Kidney epithelial cell (primary cell): ENCODE results near the gene PTGIS. TPM values are rescaled to one million over a fixed set of nuclear protein-coding genes. Genes with fewer than 3 reads are reported as not detected.
A peak's percentile ranks its signal among the peaks of the same experiment; 100 is the strongest.

ENCODE experiments used
- DNase-seq: peaks from one replicate; pipeline ENCODE4 v3.0.0-alpha.2; 2010; ENCODE audit warnings: low read depth
- H3K27me3 ChIP-seq: 2 replicates; pipeline ENCODE4 v1.6.0; 2011; ENCODE audit warnings: low read length; ENCODE audit not compliant: control insufficient read depth, insufficient read depth
- H3K36me3 ChIP-seq: 2 replicates; pipeline ENCODE4 v1.5.1; 2011; ENCODE audit warnings: low read length; ENCODE audit not compliant: control insufficient read depth, insufficient read depth
- H3K4me3 ChIP-seq: 2 replicates; pipeline ENCODE4 v1.5.1; 2011; ENCODE audit warnings: low read depth, mild to moderate bottlenecking, control low read depth, low read length
- total RNA-seq: library from RNA; depleted of rRNA; stranded (reverse); fragments of >200 nt; gene quantifications from 2 replicates; pipeline ENCODE4 v1.2.3, GENCODE V29; 2015
- TF ChIP-seq, protein P1 (sequence below): IDR thresholded peaks from 2 replicates; pipeline ENCODE4 v1.5.1; 2011; ENCODE audit warnings: mild to moderate bottlenecking, moderate library complexity, low read length, control low read depth, inconsistent platforms; ENCODE audit not compliant: insufficient read depth, poor library complexity, severe bottlenecking

PTGIS gene
- total RNA-seq, 1 donor from 2014 or later: 0.88 TPM

DNA sequence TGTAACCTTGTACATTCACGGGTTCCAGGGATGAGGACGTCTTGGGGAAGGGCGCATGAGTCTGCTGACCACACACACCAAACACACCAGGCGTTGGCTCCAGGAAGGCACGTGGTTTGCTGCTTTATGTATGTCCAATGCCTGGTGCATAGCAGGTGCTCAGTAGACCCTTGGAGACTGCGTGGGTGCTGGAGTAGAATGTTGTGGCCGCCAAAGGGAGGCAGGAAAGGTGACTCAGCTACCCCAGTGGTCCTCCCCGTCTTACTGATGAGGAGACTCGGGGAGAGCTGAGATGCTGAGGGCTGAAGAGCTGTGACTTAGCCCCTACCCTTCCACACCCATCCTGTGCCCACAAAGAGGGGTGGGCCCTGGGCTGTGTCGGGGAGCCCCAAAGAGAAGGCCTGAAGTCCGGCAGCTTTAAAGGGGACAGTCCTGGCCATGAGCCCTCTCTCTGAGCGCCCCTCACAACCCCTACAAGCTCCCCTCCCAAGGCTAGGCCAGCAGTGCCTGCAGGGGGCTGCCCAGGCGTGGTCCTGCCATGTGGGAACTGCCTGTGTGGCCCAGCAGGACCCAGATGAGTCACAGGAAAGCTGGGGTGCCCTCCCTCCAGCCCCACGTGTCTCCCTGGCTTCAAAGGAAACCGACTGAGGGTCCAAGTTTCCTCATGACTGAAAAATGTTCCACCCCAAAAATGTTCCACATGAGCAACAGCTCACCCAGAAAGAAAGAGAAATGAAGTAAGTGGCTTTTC, 28.0 kb upstream of the PTGIS start:
- peak; percentile 78 for DNase-seq
- no peak overlapping the region for H3K4me3 ChIP-seq
- no peaks in the 10 kb centered on the region for H3K36me3 ChIP-seq
- TF ChIP-seq, protein P1, sequence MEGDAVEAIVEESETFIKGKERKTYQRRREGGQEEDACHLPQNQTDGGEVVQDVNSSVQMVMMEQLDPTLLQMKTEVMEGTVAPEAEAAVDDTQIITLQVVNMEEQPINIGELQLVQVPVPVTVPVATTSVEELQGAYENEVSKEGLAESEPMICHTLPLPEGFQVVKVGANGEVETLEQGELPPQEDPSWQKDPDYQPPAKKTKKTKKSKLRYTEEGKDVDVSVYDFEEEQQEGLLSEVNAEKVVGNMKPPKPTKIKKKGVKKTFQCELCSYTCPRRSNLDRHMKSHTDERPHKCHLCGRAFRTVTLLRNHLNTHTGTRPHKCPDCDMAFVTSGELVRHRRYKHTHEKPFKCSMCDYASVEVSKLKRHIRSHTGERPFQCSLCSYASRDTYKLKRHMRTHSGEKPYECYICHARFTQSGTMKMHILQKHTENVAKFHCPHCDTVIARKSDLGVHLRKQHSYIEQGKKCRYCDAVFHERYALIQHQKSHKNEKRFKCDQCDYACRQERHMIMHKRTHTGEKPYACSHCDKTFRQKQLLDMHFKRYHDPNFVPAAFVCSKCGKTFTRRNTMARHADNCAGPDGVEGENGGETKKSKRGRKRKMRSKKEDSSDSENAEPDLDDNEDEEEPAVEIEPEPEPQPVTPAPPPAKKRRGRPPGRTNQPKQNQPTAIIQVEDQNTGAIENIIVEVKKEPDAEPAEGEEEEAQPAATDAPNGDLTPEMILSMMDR: no peak
- no peaks in the 10 kb centered on the region for H3K27me3 ChIP-seq

DNA sequence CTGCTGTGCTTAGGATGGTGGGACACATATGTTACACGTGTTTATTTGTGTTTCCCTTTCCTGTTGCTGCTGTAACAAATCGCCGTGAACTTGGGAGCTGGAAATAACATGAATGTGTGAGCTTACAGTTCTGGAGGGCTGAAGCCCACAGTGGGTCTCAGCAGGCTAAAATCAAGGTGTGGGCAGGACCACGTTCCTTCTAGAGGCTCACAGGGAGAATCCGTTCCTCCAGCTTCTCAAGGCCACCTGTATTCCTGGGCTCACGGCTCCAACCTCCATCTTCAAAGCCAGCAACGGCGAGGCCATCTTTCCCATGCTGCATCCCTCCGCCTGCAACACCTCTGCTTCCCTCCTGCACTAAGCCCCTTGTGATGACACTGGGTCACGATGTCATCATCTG, 27.4 kb upstream of the PTGIS start:
- no peak for DNase-seq
- TF ChIP-seq, protein P1: no peak
- H3K4me3 ChIP-seq: no peak overlapping the region
- no peaks in the 10 kb centered on the region for H3K36me3 ChIP-seq
- H3K27me3 ChIP-seq: no peaks in the 10 kb centered on the region

DNA sequence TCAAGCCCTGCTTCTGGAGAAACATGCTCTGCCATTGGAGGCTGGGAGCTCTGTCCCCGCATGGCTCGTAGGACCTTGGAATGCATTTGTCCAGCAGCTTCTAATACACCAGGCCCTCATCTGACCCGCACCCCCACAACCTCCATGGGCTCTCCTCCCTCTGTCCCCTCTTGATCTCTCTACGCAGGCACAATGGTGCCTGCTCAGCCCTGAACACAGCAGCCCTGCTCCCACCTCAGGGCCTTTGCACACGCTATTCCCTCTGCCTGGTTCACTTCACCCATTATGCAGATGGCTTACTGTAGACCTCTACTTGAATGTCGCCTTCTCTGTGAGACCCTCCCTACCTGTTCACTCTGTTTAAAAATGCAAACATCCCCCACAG, 27.0 kb upstream of the PTGIS start:
- DNase-seq: no peak
- no peaks in the 10 kb centered on the region for H3K27me3 ChIP-seq
- H3K36me3 ChIP-seq: no peaks in the 10 kb centered on the region
- H3K4me3 ChIP-seq: no peak overlapping the region
- TF ChIP-seq, protein P1: no peak

DNA sequence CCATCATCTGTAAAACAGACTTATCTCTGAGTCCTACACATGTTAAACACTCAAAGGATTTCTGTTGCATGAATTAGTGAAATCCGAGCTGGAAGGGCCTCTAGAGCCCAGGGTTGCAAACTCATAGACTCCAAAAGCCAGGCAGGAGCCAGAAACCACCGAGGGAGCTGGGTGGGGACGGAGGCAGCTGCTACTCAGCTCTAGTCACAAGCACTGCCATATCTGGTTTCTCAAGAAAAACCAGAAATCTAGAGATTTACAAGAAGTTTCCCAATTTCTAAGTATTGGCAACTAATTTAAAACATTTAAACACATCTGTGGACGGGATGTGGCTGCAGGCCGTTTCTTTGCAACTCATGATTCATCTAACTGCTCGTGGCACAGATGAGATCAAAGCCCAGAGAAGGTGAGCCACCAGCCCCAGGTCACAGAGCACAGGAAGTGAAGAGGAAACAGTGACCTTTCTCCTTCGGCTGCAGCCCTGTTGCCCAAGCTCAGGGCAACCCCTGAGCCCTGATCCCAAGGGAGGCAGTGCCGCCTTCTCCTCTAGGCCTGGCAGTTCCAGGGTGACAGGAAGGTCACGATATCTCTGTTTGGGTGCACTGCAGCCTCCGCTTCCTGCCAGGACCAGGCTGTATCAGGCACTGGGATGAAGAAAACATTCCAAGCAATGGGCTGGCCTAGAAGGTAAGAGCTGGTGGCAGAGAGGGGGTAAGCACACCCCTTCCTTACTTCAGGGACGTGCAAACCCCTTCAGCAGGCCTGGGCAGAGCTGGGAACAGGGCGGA, 26.4 kb upstream of the PTGIS start:
- no peaks in the 10 kb centered on the region for H3K36me3 ChIP-seq
- H3K4me3 ChIP-seq: no peak overlapping the region
- TF ChIP-seq, protein P1: no peak
- DNase-seq: no peak
- H3K27me3 ChIP-seq: no peaks in the 10 kb centered on the region

DNA sequence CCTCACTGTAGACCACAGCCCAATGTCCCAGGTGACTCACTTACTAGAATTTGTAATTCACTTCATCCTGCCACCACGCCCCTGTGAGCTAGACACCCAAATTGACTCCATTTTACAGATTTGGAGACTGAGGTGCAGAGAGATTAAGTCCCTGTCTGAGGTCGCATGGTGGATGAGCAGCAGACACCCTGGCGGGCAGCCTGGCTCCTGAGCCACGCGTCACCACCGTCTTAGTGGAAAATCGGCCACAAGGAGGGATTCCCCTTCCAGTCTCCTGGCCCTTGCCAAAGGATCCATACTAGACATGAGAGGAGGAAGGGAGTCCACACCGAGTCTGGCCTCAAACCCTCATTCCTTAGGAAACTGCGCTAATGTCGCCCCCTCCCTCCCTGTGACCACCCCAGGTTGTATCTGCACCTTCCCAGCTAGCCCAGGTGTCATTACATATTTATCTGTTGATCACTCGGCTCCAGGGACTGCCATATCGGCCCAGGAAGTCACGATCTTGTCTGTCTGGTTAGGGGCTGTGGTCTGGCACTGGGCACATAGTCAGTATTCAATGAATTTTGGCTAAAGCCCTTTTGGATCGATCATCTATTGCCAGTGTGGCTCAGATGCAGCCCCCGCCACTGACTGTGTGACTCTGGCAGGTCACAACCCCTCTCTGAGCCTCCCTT, 25.7 kb upstream of the PTGIS start:
- TF ChIP-seq, protein P1: no peak
- H3K27me3 ChIP-seq: no peaks in the 10 kb centered on the region
- H3K36me3 ChIP-seq: no peaks in the 10 kb centered on the region
- H3K4me3 ChIP-seq: no peak overlapping the region
- no peak for DNase-seq
